ENCODE results near the gene FNBP1. TPM values are rescaled to one million over a fixed set of nuclear protein-coding genes. Genes with fewer than 3 reads are reported as not detected.

Gene FNBP1
- total and polyA plus RNA-seq, 2 of the 8 experiments (the other 6 are each of a cell fraction or from before 2014, with no cell fraction given) = 7.2 to 40.9 TPM

DNA sequence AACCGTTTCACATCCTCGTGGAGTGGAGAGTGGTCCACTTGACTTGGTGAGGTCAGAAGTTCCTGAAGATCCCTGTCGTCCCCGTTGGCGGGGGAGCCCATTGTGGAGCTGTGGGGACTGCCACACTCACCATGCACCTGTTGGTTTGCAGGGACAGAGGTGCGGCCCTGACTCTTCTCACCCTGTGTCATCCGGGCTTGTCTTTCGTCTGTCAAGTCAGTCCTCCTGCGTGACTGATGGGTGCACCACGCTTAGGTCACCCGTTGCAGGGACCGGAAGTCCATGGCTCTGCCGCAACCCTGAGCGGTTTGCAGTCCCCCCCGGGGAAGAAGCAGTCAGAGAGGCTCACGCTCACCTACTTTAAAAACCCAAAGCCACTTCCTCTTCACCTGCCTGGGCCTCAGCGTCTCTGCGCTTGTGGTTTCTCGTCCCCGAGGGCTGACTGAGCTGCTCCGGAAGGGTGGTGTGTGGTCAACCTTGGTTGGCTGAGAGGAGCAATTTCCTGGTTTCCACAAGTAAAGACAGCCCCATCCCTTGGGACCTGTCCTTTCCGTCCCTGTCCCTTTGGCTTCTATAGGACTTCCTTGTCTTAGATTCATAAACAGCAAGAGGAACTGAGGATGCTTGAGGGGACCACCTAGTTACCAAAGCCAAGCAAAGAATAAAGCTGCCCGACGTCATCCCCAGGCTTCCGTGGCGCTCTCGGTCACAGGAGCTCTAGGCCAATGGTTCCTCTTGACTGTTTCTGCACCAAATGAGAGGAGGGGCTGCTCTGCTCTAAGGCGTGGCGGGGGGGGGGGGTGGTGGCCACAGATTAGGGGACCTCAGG is 154.5 kb downstream of the FNBP1 start (continued):
- TF ChIP-seq, protein P1, sequence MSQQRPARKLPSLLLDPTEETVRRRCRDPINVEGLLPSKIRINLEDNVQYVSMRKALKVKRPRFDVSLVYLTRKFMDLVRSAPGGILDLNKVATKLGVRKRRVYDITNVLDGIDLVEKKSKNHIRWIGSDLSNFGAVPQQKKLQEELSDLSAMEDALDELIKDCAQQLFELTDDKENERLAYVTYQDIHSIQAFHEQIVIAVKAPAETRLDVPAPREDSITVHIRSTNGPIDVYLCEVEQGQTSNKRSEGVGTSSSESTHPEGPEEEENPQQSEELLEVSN (IDR thresholded peaks at IDR 0.05) = no peak
- no peak for TF ChIP-seq RBBP5 (IDR thresholded peaks at IDR 0.05; ENCODE audit: borderline replicate concordance, low read depth, low read length)
